NCI-H1417 (cell line): ENCODE data around the gene DMD.
A peak's percentile ranks its signal among the peaks of the same experiment; 100 is the strongest.

Experiments
- DNase-seq, 3 experiments: peaks; one replicate each; lab custom pipeline; 2025; lab: John Stamatoyannopoulos, UW

The DMD gene

GRCh38 chrX:31349515-31349914, 1861.8 kb downstream of the DMD start:
- peak in 1 of 3 experiments; percentile 51 for DNase-seq

GRCh38 chrX:31340587-31340986, 1870.8 kb downstream of the DMD start:
- no peak for DNase-seq

GRCh38 chrX:31338991-31339350, 1872.4 kb downstream of the DMD start:
- no peak for DNase-seq

GRCh38 chrX:31337332-31337731, 1874.0 kb downstream of the DMD start:
- DNase-seq = no peak

- DNase-seq = no peak
Observed at GRCh38 chrX:31336419-31336818, 1874.9 kb downstream of the DMD start.

GRCh38 chrX:31334997-31335396, 1876.4 kb downstream of the DMD start:
- DNase-seq = no peak

- no peak for DNase-seq
Observed at GRCh38 chrX:31333165-31333831, 1878.1 kb downstream of the DMD start.

- peak in 1 of 3 experiments; percentile 12 for DNase-seq
Observed at GRCh38 chrX:31331928-31332327, 1879.4 kb downstream of the DMD start.

GRCh38 chrX:31331015-31331414, 1880.3 kb downstream of the DMD start:
- no peak for DNase-seq

GRCh38 chrX:31329298-31329697, 1882.1 kb downstream of the DMD start:
- DNase-seq = no peak

- peak in 1 of 3 experiments; percentile 27 for DNase-seq
Observed at GRCh38 chrX:31323658-31324057, 1887.7 kb downstream of the DMD start.

GRCh38 chrX:31320740-31321139, 1890.6 kb downstream of the DMD start:
- DNase-seq = no peak

GRCh38 chrX:31319586-31319985, 1891.8 kb downstream of the DMD start:
- no peak for DNase-seq

- DNase-seq = no peak
Observed at GRCh38 chrX:31318866-31319265, 1892.5 kb downstream of the DMD start.

- DNase-seq = no peak
Observed at GRCh38 chrX:31316340-31316991, 1894.9 kb downstream of the DMD start.

- no peak for DNase-seq
Observed at GRCh38 chrX:31314921-31315320, 1896.4 kb downstream of the DMD start.

- DNase-seq = no peak
Observed at GRCh38 chrX:31307952-31308351, 1903.4 kb downstream of the DMD start.

- no peak for DNase-seq
Observed at GRCh38 chrX:31302573-31303075, 1908.7 kb downstream of the DMD start.

GRCh38 chrX:31301941-31302340, 1909.4 kb downstream of the DMD start:
- DNase-seq = no peak

GRCh38 chrX:31301203-31301602, 1910.1 kb downstream of the DMD start:
- DNase-seq = no peak

GRCh38 chrX:31298916-31299315, 1912.4 kb downstream of the DMD start:
- peak in 1 of 3 experiments; percentile 42 for DNase-seq

- DNase-seq = no peak
Observed at GRCh38 chrX:31297881-31298280, 1913.5 kb downstream of the DMD start.

- no peak for DNase-seq
Observed at GRCh38 chrX:31294475-31294874, 1916.9 kb downstream of the DMD start.

- peak in 2 of 3 experiments; percentile 24 to 70 for DNase-seq
Observed at GRCh38 chrX:31293409-31293808, 1917.9 kb downstream of the DMD start.
